Mesendoderm (in vitro differentiated cells): ENCODE data around the gene PADI1.

ENCODE experiments used
- DNase-seq: peaks from one replicate; pipeline ENCODE4 v3.0.0; 2013
- H2AK5ac ChIP-seq: 2 replicates; pipeline ENCODE4 v1.6.1; 2013; ENCODE audit warnings: low read length, inconsistent platforms
- H2BK120ac ChIP-seq: 2 replicates; pipeline ENCODE4 v1.6.1; 2013; ENCODE audit warnings: low read depth, mild to moderate bottlenecking, low read length, moderate library complexity, mixed read lengths
- H2BK15ac ChIP-seq: replicated peaks from 2 replicates; pipeline ENCODE4 v1.6.1; 2013; ENCODE audit warnings: low read depth, mild to moderate bottlenecking, moderate library complexity
- H2BK5ac ChIP-seq: 2 replicates; pipeline ENCODE4 v1.6.1; 2013; ENCODE audit warnings: low read length, inconsistent platforms
- H3K18ac ChIP-seq: 2 replicates; pipeline ENCODE4 v1.6.1; 2013; ENCODE audit warnings: mild to moderate bottlenecking, low read length, mixed read lengths
- H3K23ac ChIP-seq: one replicate; pipeline ENCODE4 v1.6.1; 2013; ENCODE audit warnings: low read length
- H3K27ac ChIP-seq: 2 replicates; pipeline ENCODE4 v1.5.1; 2013; ENCODE audit warnings: low read depth, mild to moderate bottlenecking, inconsistent platforms, low read length, moderate library complexity
- H3K27me3 ChIP-seq: 2 replicates; pipeline ENCODE4 v1.6.1; 2013; ENCODE audit warnings: low read length, control low read depth, mild to moderate bottlenecking, inconsistent platforms; ENCODE audit not compliant: insufficient read depth, poor library complexity
- H3K36me3 ChIP-seq: 2 replicates; pipeline ENCODE4 v1.6.1; 2013; ENCODE audit warnings: low read length, inconsistent platforms; ENCODE audit not compliant: control insufficient read depth, insufficient read depth
- H3K4ac ChIP-seq: one replicate; pipeline ENCODE4 v1.6.1; 2013; ENCODE audit warnings: low read depth, mild to moderate bottlenecking, low read length, moderate library complexity
- H3K4me1 ChIP-seq: 2 replicates; pipeline ENCODE4 v1.6.1; 2013; ENCODE audit warnings: low read depth, low read length, inconsistent platforms; ENCODE audit not compliant: control insufficient read depth
- H3K4me2 ChIP-seq: 2 replicates; pipeline ENCODE4 v1.6.1; 2013; ENCODE audit warnings: low read length
- H3K4me3 ChIP-seq: 2 replicates; pipeline ENCODE4 v1.5.1; 2013; ENCODE audit warnings: mild to moderate bottlenecking, low read length
- H3K56ac ChIP-seq: one replicate; pipeline ENCODE4 v1.6.1; 2013; ENCODE audit warnings: low read length
- H3K79me1 ChIP-seq: 2 replicates; pipeline ENCODE4 v1.6.1; 2013; ENCODE audit warnings: low read length, inconsistent platforms
- H3K79me2 ChIP-seq: 2 replicates; pipeline ENCODE4 v1.6.1; 2013; ENCODE audit warnings: mild to moderate bottlenecking, low read length; ENCODE audit not compliant: control insufficient read depth, insufficient read depth
- H3K9ac ChIP-seq: 2 replicates; pipeline ENCODE4 v1.6.1; 2013; ENCODE audit warnings: low read length, inconsistent platforms
- H4K5ac ChIP-seq: one replicate; pipeline ENCODE4 v1.6.1; 2013; ENCODE audit warnings: low read length
- H4K8ac ChIP-seq: one replicate; pipeline ENCODE4 v1.6.1; 2013; ENCODE audit warnings: low read depth, mild to moderate bottlenecking, control low read depth, low read length, moderate library complexity
- WGBS: extraction: QIAGEN DNeasy Blood & Tissue Kit; methylation state at CpG from one replicate; pipeline ENCODE4 v1.1.7; 2013; ENCODE audit warnings: low lambda C conversion rate, missing lambda C conversion rate; ENCODE audit not compliant: insufficient coverage; ENCODE audit errors: extremely low coverage; 5-methylcytosine and 5-hydroxymethylcytosine counted together

The PADI1 gene

DNA sequence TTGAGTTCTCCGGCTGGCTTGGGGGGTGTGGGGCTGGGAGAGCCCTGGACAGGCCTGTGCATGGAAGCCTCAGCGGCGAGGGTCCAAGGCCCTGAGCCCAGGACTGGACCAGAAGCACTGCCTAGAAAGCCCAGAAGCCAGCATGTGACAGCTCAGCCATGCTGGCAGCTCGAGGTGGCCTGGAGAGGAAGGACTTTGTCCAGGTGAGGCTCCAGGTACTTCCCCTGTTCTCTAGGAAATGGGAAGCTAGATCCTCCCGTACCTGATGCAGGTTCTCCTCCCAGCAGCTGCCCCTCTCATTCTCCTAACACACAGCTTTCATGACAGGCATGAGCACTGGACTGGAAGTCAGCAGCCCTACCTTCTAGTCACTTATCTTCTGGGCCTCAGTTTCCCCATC, 50.4 kb downstream of the PADI1 start:
- no peak for DNase-seq
- Histone ChIP-seq H3K9ac (no peak overlapping the region), H3K56ac (no peak overlapping the region), H3K79me2 (no peaks in the 10 kb centered on the region), H3K4me3 (no peak overlapping the region), H3K4me1 (no peaks in the 10 kb centered on the region), H3K4me2 (no peak overlapping the region), H3K27me3 (no peaks in the 10 kb centered on the region), H2BK120ac (no peak overlapping the region), H3K4ac (no peak overlapping the region), H4K5ac (no peak overlapping the region), H3K36me3 (no peaks in the 10 kb centered on the region), H3K18ac (no peak overlapping the region), H2BK15ac (no peak overlapping the region), H2AK5ac (no peak overlapping the region), H3K23ac (no peak overlapping the region), H2BK5ac (no peak overlapping the region), H3K79me1 (no peaks in the 10 kb centered on the region), H4K8ac (no peak overlapping the region), H3K27ac (no peak overlapping the region)
- WGBS, result no CpG with 5 or more reads among the region's 5 CpGs

- Histone ChIP-seq H3K4me2 (no peak overlapping the region), H4K8ac (no peak overlapping the region), H3K23ac (no peak overlapping the region), H3K79me2 (no peaks in the 10 kb centered on the region), H3K4me3 (no peak overlapping the region), H3K4ac (no peak overlapping the region), H2BK5ac (no peak overlapping the region), H3K18ac (no peak overlapping the region), H3K36me3 (no peaks in the 10 kb centered on the region), H3K4me1 (no peaks in the 10 kb centered on the region), H3K27me3 (no peaks in the 10 kb centered on the region), H2AK5ac (no peak overlapping the region), H3K27ac (no peak overlapping the region), H3K56ac (no peak overlapping the region), H2BK120ac (no peak overlapping the region), H2BK15ac (no peak overlapping the region), H4K5ac (no peak overlapping the region), H3K9ac (no peak overlapping the region), H3K79me1 (no peaks in the 10 kb centered on the region)
- no peak for DNase-seq
- no CpG with 5 or more reads among the region's 9 CpGs for WGBS
Observed at GRCh38 chr1:17258116-17258757, 53.3 kb downstream of the PADI1 start.

DNA sequence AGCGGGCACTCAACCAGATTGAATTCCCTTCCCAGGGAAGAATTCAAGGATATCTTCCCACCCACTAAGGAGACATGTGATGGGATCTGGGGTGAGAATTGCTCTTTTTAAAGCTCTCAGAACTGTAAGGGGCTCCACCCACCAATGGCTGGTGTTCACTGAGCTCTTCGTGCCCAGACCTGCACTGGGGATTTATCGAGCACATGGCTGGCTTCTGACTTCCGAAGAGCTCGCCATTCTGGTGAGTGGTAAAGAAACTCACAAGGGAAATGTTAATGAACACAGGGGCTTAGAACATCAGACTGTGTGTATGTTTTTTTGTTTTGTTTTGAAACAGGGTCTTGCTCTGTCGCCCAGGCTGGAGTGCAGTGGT, 53.8 kb downstream of the PADI1 start:
- H3K9ac ChIP-seq, result no peak overlapping the region
- H3K23ac ChIP-seq, result no peak overlapping the region
- H3K36me3 ChIP-seq, result no peaks in the 10 kb centered on the region
- H3K4me2 ChIP-seq, result no peak overlapping the region
- no peak overlapping the region for H3K56ac ChIP-seq
- H2BK5ac ChIP-seq, result no peak overlapping the region
- no peak overlapping the region for H3K27ac ChIP-seq
- no peak overlapping the region for H3K4me3 ChIP-seq
- no peak for DNase-seq
- no peaks in the 10 kb centered on the region for H3K79me2 ChIP-seq
- no peak overlapping the region for H4K8ac ChIP-seq
- no CpG with 5 or more reads among the region's 6 CpGs for WGBS
- H2BK15ac ChIP-seq, result no peak overlapping the region
- no peak overlapping the region for H4K5ac ChIP-seq
- no peak overlapping the region for H3K18ac ChIP-seq
- no peaks in the 10 kb centered on the region for H3K4me1 ChIP-seq
- H3K4ac ChIP-seq, result no peak overlapping the region
- H3K79me1 ChIP-seq, result no peaks in the 10 kb centered on the region
- H2BK120ac ChIP-seq, result no peak overlapping the region
- H3K27me3 ChIP-seq, result no peaks in the 10 kb centered on the region
- H2AK5ac ChIP-seq, result no peak overlapping the region

DNA sequence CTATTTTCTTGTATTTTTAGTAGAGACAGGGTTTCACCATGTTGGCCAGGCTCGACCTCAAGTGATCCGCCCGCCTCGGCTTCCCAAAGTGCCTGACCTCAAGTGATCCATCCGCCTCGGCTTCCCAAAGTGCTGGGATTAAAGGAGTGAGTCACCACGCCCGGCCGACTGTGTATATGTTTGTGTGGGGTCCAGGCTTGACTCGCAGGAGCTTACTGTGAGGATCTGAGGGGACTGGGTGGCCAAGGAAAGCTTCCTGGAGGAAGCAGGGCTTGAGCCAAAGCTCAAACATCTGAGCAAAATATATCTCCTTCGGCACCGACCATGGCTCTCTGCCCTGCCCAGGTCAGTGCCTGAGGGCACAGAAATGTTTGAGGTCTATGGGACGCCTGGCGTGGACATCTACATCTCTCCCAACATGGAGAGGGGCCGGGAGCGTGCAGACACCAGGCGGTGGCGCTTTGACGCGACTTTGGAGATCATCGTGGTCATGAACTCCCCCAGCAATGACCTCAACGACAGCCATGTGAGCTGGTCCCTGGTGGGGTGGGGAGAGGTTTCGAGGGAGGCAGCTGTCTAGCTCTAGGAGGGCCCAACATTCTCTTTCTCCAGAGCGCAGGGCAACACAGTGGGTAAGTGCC, 54.4 kb downstream of the PADI1 start:
- Histone ChIP-seq H3K79me2 (no peaks in the 10 kb centered on the region), H3K79me1 (no peaks in the 10 kb centered on the region), H3K36me3 (no peaks in the 10 kb centered on the region), H3K23ac (no peak overlapping the region), H3K27ac (no peak overlapping the region), H3K9ac (no peak overlapping the region), H3K56ac (no peak overlapping the region), H2BK5ac (no peak overlapping the region), H3K4me2 (no peak overlapping the region), H3K4ac (no peak overlapping the region), H3K18ac (no peak overlapping the region), H2BK15ac (no peak overlapping the region), H2BK120ac (no peak overlapping the region), H3K4me1 (no peaks in the 10 kb centered on the region), H4K8ac (no peak overlapping the region), H3K4me3 (no peak overlapping the region), H3K27me3 (no peaks in the 10 kb centered on the region), H4K5ac (no peak overlapping the region), H2AK5ac (no peak overlapping the region)
- no CpG with 5 or more reads among the region's 24 CpGs for WGBS
- no peak for DNase-seq

DNA sequence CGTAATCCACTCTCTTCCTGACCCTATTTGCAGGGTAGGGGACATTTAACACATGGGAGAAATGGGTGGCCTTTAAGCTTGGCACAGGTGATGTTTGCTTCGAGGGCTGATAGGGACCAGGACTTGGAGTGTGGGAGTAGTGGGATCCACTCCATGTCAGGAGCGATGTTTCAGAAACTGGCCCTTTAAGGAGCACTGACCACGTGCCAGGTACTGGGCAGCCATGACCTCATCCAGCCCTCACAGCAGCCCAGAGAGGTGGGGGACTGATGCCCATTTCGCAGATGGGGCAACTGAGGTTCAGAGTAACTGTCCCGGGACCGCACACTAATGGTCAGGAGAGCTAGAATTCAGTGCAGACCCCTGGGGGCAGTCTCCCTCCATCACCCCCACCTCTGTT, 55.3 kb downstream of the PADI1 start:
- whole genome bisulfite sequencing, result no CpG with 5 or more reads among the region's 7 CpGs
- no peak overlapping the region for H4K5ac ChIP-seq

GRCh38 chr1:17260738-17261137, 55.8 kb downstream of the PADI1 start:
- Histone ChIP-seq H3K9ac (no peak overlapping the region), H3K79me1 (no peaks in the 10 kb centered on the region), H3K79me2 (no peaks in the 10 kb centered on the region), H3K23ac (no peak overlapping the region), H3K4ac (no peak overlapping the region), H2BK5ac (no peak overlapping the region), H3K4me3 (no peak overlapping the region), H4K5ac (no peak overlapping the region), H4K8ac (no peak overlapping the region), H3K4me2 (no peak overlapping the region), H3K36me3 (no peaks in the 10 kb centered on the region), H2BK120ac (no peak overlapping the region), H3K56ac (no peak overlapping the region), H3K4me1 (no peaks in the 10 kb centered on the region), H3K27me3 (no peaks in the 10 kb centered on the region), H2AK5ac (no peak overlapping the region), H2BK15ac (no peak overlapping the region), H3K27ac (no peak overlapping the region), H3K18ac (no peak overlapping the region)
- no CpG with 5 or more reads among the region's 5 CpGs for whole genome bisulfite sequencing
- DNase-seq, result no peak

More for the DNA sequence above, 55.3 kb downstream of the PADI1 start:
- H4K8ac ChIP-seq, result no peak overlapping the region
- no peak for DNase-seq
- no peak overlapping the region for H2BK5ac ChIP-seq
- no peaks in the 10 kb centered on the region for H3K4me1 ChIP-seq
- H3K4ac ChIP-seq, result no peak overlapping the region
- no peaks in the 10 kb centered on the region for H3K79me2 ChIP-seq
- H3K23ac ChIP-seq, result no peak overlapping the region
- H2BK15ac ChIP-seq, result no peak overlapping the region
- H3K56ac ChIP-seq, result no peak overlapping the region
- H3K36me3 ChIP-seq, result no peaks in the 10 kb centered on the region
- H2BK120ac ChIP-seq, result no peak overlapping the region
- H3K27me3 ChIP-seq, result no peaks in the 10 kb centered on the region
- no peak overlapping the region for H3K4me2 ChIP-seq
- no peaks in the 10 kb centered on the region for H3K79me1 ChIP-seq
- H3K18ac ChIP-seq, result no peak overlapping the region
- H2AK5ac ChIP-seq, result no peak overlapping the region
- H3K4me3 ChIP-seq, result no peak overlapping the region
- no peak overlapping the region for H3K9ac ChIP-seq
- H3K27ac ChIP-seq, result no peak overlapping the region
